Stimulated activated CD4-positive, alpha-beta T cell treated with anti-CD3 and anti-CD28 coated beads, Interleukin-4, amount 100 ng/mL, for 1 hour (primary cell): Measurements from ENCODE around the gene FKBP5.
"Not testable (repeated sequence)": the region's sequence is repeated elsewhere in the genome, so short reads cannot be mapped to it uniquely, and the experiment has no call there.

Experiments
- DNase-seq: peaks from one replicate; pipeline ENCODE4 v3.0.0-alpha.2; 2020

FKBP5 gene

GRCh38 chr6:35582315-35582714 is 106.4 kb downstream of the FKBP5 start:
- DNase-seq, result no peak

GRCh38 chr6:35581633-35582032 is 107.1 kb downstream of the FKBP5 start:
- no peak for DNase-seq

- no peak for DNase-seq
Observed at GRCh38 chr6:35580836-35581235, 107.9 kb downstream of the FKBP5 start.

- no peak for DNase-seq
Observed at GRCh38 chr6:35576682-35577081, 112.0 kb downstream of the FKBP5 start.

GRCh38 chr6:35573495-35574110 is 115.1 kb downstream of the FKBP5 start:
- DNase-seq, result no peak

- DNase-seq, result not testable (repeated sequence)
Observed at GRCh38 chr6:35570885-35571330, 117.8 kb downstream of the FKBP5 start.

GRCh38 chr6:35569011-35569461 is 119.7 kb downstream of the FKBP5 start:
- DNase-seq, result peak; percentile 30

GRCh38 chr6:35566794-35567193 is 121.9 kb downstream of the FKBP5 start:
- DNase-seq, result no peak

- no peak for DNase-seq
Observed at GRCh38 chr6:35564733-35565132, 124.0 kb downstream of the FKBP5 start.

GRCh38 chr6:35562060-35562459 is 126.7 kb downstream of the FKBP5 start:
- no peak for DNase-seq

- no peak for DNase-seq
Observed at GRCh38 chr6:35561113-35561512, 127.6 kb downstream of the FKBP5 start.

- DNase-seq, result no peak
Observed at GRCh38 chr6:35558571-35558970, 130.1 kb downstream of the FKBP5 start.

GRCh38 chr6:35557239-35557638 is 131.5 kb downstream of the FKBP5 start:
- DNase-seq, result no peak

- DNase-seq, result no peak
Observed at GRCh38 chr6:35554811-35555210, 133.9 kb downstream of the FKBP5 start.

- no peak for DNase-seq
Observed at GRCh38 chr6:35553315-35553714, 135.4 kb downstream of the FKBP5 start.

- peak; percentile 65 for DNase-seq
Observed at GRCh38 chr6:35552285-35552917, 136.3 kb downstream of the FKBP5 start.

- DNase-seq, result no peak
Observed at GRCh38 chr6:35550437-35550836, 138.3 kb downstream of the FKBP5 start.

GRCh38 chr6:35547676-35548075 is 141.0 kb downstream of the FKBP5 start:
- DNase-seq, result no peak

- no peak for DNase-seq
Observed at GRCh38 chr6:35544769-35545361, 143.8 kb downstream of the FKBP5 start.

- no peak for DNase-seq
Observed at GRCh38 chr6:35543459-35544193, 145.1 kb downstream of the FKBP5 start.

- no peak for DNase-seq
Observed at GRCh38 chr6:35541836-35542235, 146.9 kb downstream of the FKBP5 start.

- no peak for DNase-seq
Observed at GRCh38 chr6:35539223-35539622, 149.5 kb downstream of the FKBP5 start.

GRCh38 chr6:35535847-35536246 is 152.9 kb downstream of the FKBP5 start:
- DNase-seq, result not testable (repeated sequence)
